ENCODE results near the gene CYP3A5.

The CYP3A5 gene

GRCh38 chr7:99622596-99622995 is 57.2 kb downstream of the CYP3A5 start:
- Histone ChIP-seq H3K4me3 (no peak overlapping the region), H3K4me1 (peaks cover 5 to 25% (median 11%) of the 10 kb centered on the region in 10 experiments), H4K20me1 (peaks cover 0 to 58% (median 20%) of the 10 kb centered on the region in 11 experiments; a peak in 13 of 22 replicates), H3K4me2 (peak overlapping the region in 1 of 11 experiments; percentile 7; a peak in 1 of 22 replicates), H3K36me3 (peaks cover 92 to 97% (median 94%) of the 10 kb centered on the region in 11 experiments), H3K27me3 (no peaks in the 10 kb centered on the region), H3K9me3 (replicated peaks in 1 of 11) (no peaks in the 10 kb centered on the region), H3K9ac (no peak overlapping the region), H3K27ac (no peak overlapping the region)
- TF ChIP-seq Cebpa-rat (IDR thresholded peaks at IDR 0.05), result no peak

- peaks cover 11 to 29% (median 18%) of the 10 kb centered on the region in 10 experiments for H3K4me1 ChIP-seq
- H3K4me3 ChIP-seq, result no peak overlapping the region
- H3K27me3 ChIP-seq, result no peaks in the 10 kb centered on the region
- peak overlapping the region in 2 of 11 experiments; percentile 26; a peak in 2 of 22 replicates for H3K9ac ChIP-seq
- H3K36me3 ChIP-seq, result peaks cover 79 to 83% (median 81%) of the 10 kb centered on the region in 11 experiments
- TF ChIP-seq Cebpa-rat (IDR thresholded peaks at IDR 0.05), result no peak
- H3K9me3 ChIP-seq (replicated peaks in 1 of 11), result no peaks in the 10 kb centered on the region
- H3K27ac ChIP-seq, result no peak overlapping the region
- H3K4me2 ChIP-seq, result no peak overlapping the region
- H4K20me1 ChIP-seq, result peaks cover 0 to 53% (median 20%) of the 10 kb centered on the region in 11 experiments; a peak in 13 of 22 replicates
Measured at GRCh38 chr7:99621271-99621670, 58.5 kb downstream of the CYP3A5 start.

GRCh38 chr7:99619571-99620130 is 60.1 kb downstream of the CYP3A5 start:
- no peak overlapping the region for H3K4me2 ChIP-seq
- peaks cover 11 to 34% (median 21%) of the 10 kb centered on the region in 10 experiments for H3K4me1 ChIP-seq
- no peak for TF ChIP-seq Cebpa-rat (IDR thresholded peaks at IDR 0.05)
- H3K9me3 ChIP-seq (replicated peaks in 1 of 11), result no peaks in the 10 kb centered on the region
- H3K9ac ChIP-seq, result peak overlapping the region in 1 of 11 experiments; percentile 11; a peak in 1 of 22 replicates
- peaks cover 0 to 37% (median 16%) of the 10 kb centered on the region in 11 experiments; a peak in 10 of 22 replicates for H4K20me1 ChIP-seq
- H3K36me3 ChIP-seq, result peaks cover 63 to 67% (median 65%) of the 10 kb centered on the region in 11 experiments
- H3K4me3 ChIP-seq, result no peak overlapping the region
- no peak overlapping the region for H3K27ac ChIP-seq
- no peaks in the 10 kb centered on the region for H3K27me3 ChIP-seq

GRCh38 chr7:99618726-99619125 is 61.1 kb downstream of the CYP3A5 start:
- Histone ChIP-seq H3K27ac (no peak overlapping the region), H3K27me3 (no peaks in the 10 kb centered on the region), H3K4me2 (no peak overlapping the region), H3K4me1 (peaks cover 11 to 34% (median 19%) of the 10 kb centered on the region in 10 experiments), H4K20me1 (peaks cover 0 to 28% (median 8%) of the 10 kb centered on the region in 11 experiments; a peak in 6 of 22 replicates), H3K9ac (no peak overlapping the region), H3K9me3 (replicated peaks in 1 of 11) (peaks cover 0 to 3% (median 0%) of the 10 kb centered on the region in 11 experiments; a peak in 2 of 22 replicates), H3K4me3 (no peak overlapping the region), H3K36me3 (peaks cover 54 to 58% (median 56%) of the 10 kb centered on the region in 11 experiments)
- TF ChIP-seq Cebpa-rat (IDR thresholded peaks at IDR 0.05), result no peak

- no peak for TF ChIP-seq Cebpa-rat (IDR thresholded peaks at IDR 0.05)
- Histone ChIP-seq H3K9ac (peak overlapping the region; percentile 86 to 96 (median 92)), H3K36me3 (peaks cover 40 to 44% (median 41%) of the 10 kb centered on the region in 11 experiments), H3K4me2 (peak overlapping the region; percentile 86 to 96 (median 89)), H3K27ac (peak overlapping the region; percentile 81 to 90 (median 87)), H3K4me1 (peaks cover 11 to 34% (median 18%) of the 10 kb centered on the region in 10 experiments), H3K27me3 (no peaks in the 10 kb centered on the region), H4K20me1 (peaks cover 0 to 22% (median under 1%) of the 10 kb centered on the region in 11 experiments; a peak in 6 of 22 replicates), H3K9me3 (replicated peaks in 1 of 11) (peaks cover 0 to 3% (median 0%) of the 10 kb centered on the region in 11 experiments; a peak in 4 of 22 replicates), H3K4me3 (peak overlapping the region; percentile 86 to 99 (median 94))
Measured at GRCh38 chr7:99617192-99617781, 62.5 kb downstream of the CYP3A5 start.

DNA sequence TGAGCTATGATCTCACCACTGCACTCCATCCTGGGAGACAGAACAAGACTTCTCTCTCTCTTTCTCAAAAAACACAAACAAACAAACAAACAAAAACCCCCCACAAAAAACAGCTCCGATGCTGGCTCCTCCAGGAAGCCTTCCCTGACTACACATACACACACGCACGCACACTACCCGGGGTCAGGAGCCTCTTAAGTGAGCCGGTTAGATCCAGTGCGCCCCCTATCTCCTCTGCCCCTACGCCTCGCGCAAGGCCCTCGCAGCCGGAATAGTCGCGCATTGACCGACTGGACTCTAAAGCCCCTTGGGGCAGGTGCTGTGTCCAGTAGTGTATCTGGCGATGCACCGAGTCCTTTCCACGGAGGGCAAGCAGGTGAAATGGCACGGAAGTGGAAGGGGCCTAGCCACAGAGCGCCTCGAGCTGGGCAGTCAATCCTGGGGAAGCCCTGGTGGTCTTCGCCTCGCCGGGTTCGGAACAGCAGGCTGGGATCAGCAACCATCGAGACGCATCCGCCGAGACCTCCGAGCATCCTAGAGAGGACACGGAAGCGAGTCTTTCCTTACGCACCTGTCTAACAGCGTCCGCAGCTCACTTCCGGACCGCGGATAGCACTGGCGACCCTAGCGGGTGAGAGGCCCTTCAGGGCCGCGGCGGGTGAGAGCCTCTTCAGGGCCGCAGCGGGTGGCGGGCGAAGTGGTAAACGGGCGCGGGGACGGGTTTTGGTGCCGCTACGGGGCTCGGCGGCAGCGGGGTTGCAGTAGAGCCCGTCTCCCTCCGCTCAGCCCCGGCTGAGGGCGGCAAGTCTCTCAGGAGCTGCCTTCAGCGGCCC is 63.2 kb downstream of the CYP3A5 start, which contains the start of gene ZSCAN25:
ZSCAN25 (plus strand) TSS at position 588 of the 833 bp plus-strand sequence. CDS start 2,661 bp downstream, outside the sequence.
- no peak for TF ChIP-seq Cebpa-rat (IDR thresholded peaks at IDR 0.05)
- Histone ChIP-seq H3K9me3 (replicated peaks in 1 of 11) (peaks cover 0 to 3% (median 0%) of the 10 kb centered on the region in 11 experiments; a peak in 4 of 22 replicates), H3K4me1 (peaks cover 11 to 34% (median 17%) of the 10 kb centered on the region in 10 experiments), H3K27ac (peak within 1 kb of the TSS; percentile 81 to 90 (median 87)), H3K27me3 (no peaks in the 10 kb centered on the region), H3K9ac (peak within 1 kb of the TSS; percentile 86 to 96 (median 92)), H3K36me3 (peaks cover 32 to 36% (median 34%) of the 10 kb centered on the region in 11 experiments), H3K4me3 (peak within 1 kb of the TSS; percentile 86 to 99 (median 94)), H3K4me2 (peak within 1 kb of the TSS; percentile 86 to 96 (median 89)), H4K20me1 (peaks cover 0 to 22% (median 0%) of the 10 kb centered on the region in 11 experiments; a peak in 4 of 22 replicates)

GRCh38 chr7:99615989-99616358 is 63.8 kb downstream of the CYP3A5 start:
- peaks cover 0 to 16% (median 0%) of the 10 kb centered on the region in 11 experiments; a peak in 4 of 22 replicates for H4K20me1 ChIP-seq
- peak overlapping the region; percentile 86 to 99 (median 94); a peak in 18 of 20 replicates for H3K4me3 ChIP-seq
- H3K4me1 ChIP-seq, result peaks cover 11 to 29% (median 17%) of the 10 kb centered on the region in 10 experiments
- H3K9me3 ChIP-seq (replicated peaks in 1 of 11), result peaks cover 0 to 3% (median 0%) of the 10 kb centered on the region in 11 experiments; a peak in 4 of 22 replicates
- peaks cover 26 to 30% (median 28%) of the 10 kb centered on the region in 11 experiments for H3K36me3 ChIP-seq
- H3K4me2 ChIP-seq, result peak overlapping the region; percentile 86 to 96 (median 89); a peak in 21 of 22 replicates
- peak overlapping the region in 5 of 11 experiments; percentile 81 to 90 (median 89); a peak in 8 of 22 replicates for H3K27ac ChIP-seq
- no peak for TF ChIP-seq Cebpa-rat (IDR thresholded peaks at IDR 0.05)
- H3K27me3 ChIP-seq, result no peaks in the 10 kb centered on the region
- peak overlapping the region in 2 of 11 experiments; percentile 89 to 94; a peak in 4 of 22 replicates for H3K9ac ChIP-seq

GRCh38 chr7:99614495-99614894 is 65.3 kb downstream of the CYP3A5 start:
- Histone ChIP-seq H3K4me2 (no peak overlapping the region), H3K4me3 (no peak overlapping the region), H3K36me3 (peaks cover 12 to 16% (median 13%) of the 10 kb centered on the region in 11 experiments), H3K27me3 (no peaks in the 10 kb centered on the region), H3K4me1 (peaks cover 11 to 21% (median 17%) of the 10 kb centered on the region in 10 experiments), H3K27ac (no peak overlapping the region), H4K20me1 (peaks cover 0 to 1% (median 0%) of the 10 kb centered on the region in 11 experiments; a peak in 2 of 22 replicates), H3K9me3 (replicated peaks in 1 of 11) (peaks cover 0 to 3% (median 0%) of the 10 kb centered on the region in 11 experiments; a peak in 4 of 22 replicates), H3K9ac (no peak overlapping the region)
- TF ChIP-seq Cebpa-rat (IDR thresholded peaks at IDR 0.05), result no peak
